Upper lobe of left lung (tissue), 6 donors: ENCODE results near the gene CNOT4. TPM values are rescaled to one million over a fixed set of nuclear protein-coding genes. Genes with fewer than 3 reads are reported as not detected.
A peak's percentile ranks its signal among the peaks of the same experiment; 100 is the strongest.

Source experiments
- ATAC-seq, 2 donors: fragments of 200-7000 bp; cut with Tn5 transposase; one replicate each; pipeline ENCODE4 v1.9.1; 2022; ENCODE audit warnings: mild to moderate bottlenecking in 2 of 2, moderate library complexity in 2 of 2; ENCODE audit not compliant: low FRiP score in 2 of 2
- DNase-seq, 2 donors: peaks; one replicate each; pipeline ENCODE4 v3.0.0-alpha.2; 2019 to 2020
- H3K27ac ChIP-seq, 4 donors: fragments of 200-600 bp; sonication (generic); one replicate each; pipeline ENCODE4 v1.5.1; 2016 to 2019
- H3K27me3 ChIP-seq, 4 donors: fragments of 200-600 bp; sonication (generic); one replicate each; pipeline ENCODE4 v1.5.1; 2017 to 2019
- H3K36me3 ChIP-seq, 4 donors: fragments of 200-600 bp; sonication (generic); one replicate each; pipeline ENCODE4 v1.5.1; 2016 to 2019
- H3K4me1 ChIP-seq, 4 donors: fragments of 200-600 bp; sonication (generic); one replicate each; pipeline ENCODE4 v1.5.1; 2018 to 2019
- H3K4me3 ChIP-seq, 4 donors: fragments of 200-600 bp; sonication (generic); one replicate each; pipeline ENCODE4 v1.5.1; 2017 to 2019; ENCODE audit warnings: mild to moderate bottlenecking in 2 of 4, moderate library complexity in 1 of 4
- H3K9me3 ChIP-seq, 4 donors: fragments of 200-600 bp; sonication (generic); one replicate each; pipeline ENCODE4 v1.5.1; 2018 to 2019
- EP300 ChIP-seq, 4 donors: sonication (generic); formaldehyde crosslinking; IDR thresholded peaks; one replicate each; pipeline ENCODE4 v1.5.1; 2017; ENCODE audit warnings: antibody characterized with exemption in 4 of 4, control low read depth in 2 of 4
- POLR2A ChIP-seq, 4 donors: fragments of 450-650 bp; IDR thresholded peaks; one replicate each; pipeline ENCODE4 v1.5.1; 2016 to 2017; ENCODE audit warnings: antibody characterized with exemption in 4 of 4, mild to moderate bottlenecking in 2 of 4
- POLR2AphosphoS5 ChIP-seq, 2 donors: sonication (generic); formaldehyde crosslinking; IDR thresholded peaks; one replicate each; pipeline ENCODE4 v1.5.1; 2017; ENCODE audit warnings: antibody characterized with exemption in 2 of 2
- WGBS, 2 donors: methylation state at CpG; one replicate each; pipeline ENCODE4 v1.1.5; 2017 to 2018; 5-methylcytosine and 5-hydroxymethylcytosine counted together
- total RNA-seq, 6 donors: library from RNA; depleted of rRNA in 4 of 6; stranded (reverse); fragments of >200 nt in 4 of 6; gene quantifications; one replicate each; pipeline versions ENCODE4 v1.1.0 to v1.2.1, GENCODE V29; 2016 to 2021
- TF ChIP-seq, protein P1 (sequence below), 6 experiments: fragments of 450-650 bp in 4 of 6; fragments of 200-600 bp in 2 of 6; sonication (generic) in 2 of 6; IDR thresholded peaks; one replicate each; pipeline ENCODE4 v1.5.1; 2016 to 2019; ENCODE audit warnings: antibody characterized with exemption in 6 of 6
- donor health status: DM: no; HTN: no; CAD: no; lungs with moderate emphysema.
- donor health status: DM: no; HTN: yes; CAD: no; lungs with severe emphysema.

Gene CNOT4
- total RNA-seq, 6 donors from 2014 or later = 12.1 to 25.7 (median 19.5) TPM

DNA sequence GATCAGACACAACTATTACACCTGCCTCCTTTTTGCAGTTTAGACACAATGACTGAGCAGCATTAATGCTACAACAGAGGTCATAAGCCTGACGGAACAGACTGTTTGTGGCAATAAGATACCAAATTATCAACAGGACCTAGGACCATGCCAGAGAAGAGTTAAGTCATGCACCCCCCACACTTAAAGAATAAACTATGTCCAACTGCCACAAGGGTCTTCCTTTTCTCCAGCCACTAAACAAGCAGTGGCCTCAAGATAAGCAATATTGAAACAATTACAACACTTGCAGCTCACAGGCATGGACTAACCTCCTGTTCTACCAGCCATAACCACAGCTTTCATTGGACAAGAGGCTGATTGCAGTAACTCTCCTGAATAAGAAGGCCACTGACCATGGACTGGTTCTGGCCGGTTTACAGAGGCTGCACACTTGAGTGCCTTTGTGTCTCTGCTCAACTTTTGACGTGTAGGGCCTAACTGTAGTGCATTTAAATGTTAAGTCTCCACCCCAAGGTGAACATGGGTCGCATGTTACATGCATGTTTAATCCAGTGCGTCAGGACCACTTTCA is 171.8 kb downstream of the CNOT4 start:
- Histone ChIP-seq H3K4me1 (no peaks in the 10 kb centered on the region), H3K27me3 (no peaks in the 10 kb centered on the region), H3K4me3 (no peak overlapping the region), H3K9me3 (no peaks in the 10 kb centered on the region), H3K27ac (no peak overlapping the region), H3K36me3 (no peaks in the 10 kb centered on the region)
- ATAC-seq (no peak), DNase-seq (no peak)
- no peak for TF ChIP-seq POLR2A (IDR thresholded peaks at IDR 0.05)
- TF ChIP-seq, protein P1, sequence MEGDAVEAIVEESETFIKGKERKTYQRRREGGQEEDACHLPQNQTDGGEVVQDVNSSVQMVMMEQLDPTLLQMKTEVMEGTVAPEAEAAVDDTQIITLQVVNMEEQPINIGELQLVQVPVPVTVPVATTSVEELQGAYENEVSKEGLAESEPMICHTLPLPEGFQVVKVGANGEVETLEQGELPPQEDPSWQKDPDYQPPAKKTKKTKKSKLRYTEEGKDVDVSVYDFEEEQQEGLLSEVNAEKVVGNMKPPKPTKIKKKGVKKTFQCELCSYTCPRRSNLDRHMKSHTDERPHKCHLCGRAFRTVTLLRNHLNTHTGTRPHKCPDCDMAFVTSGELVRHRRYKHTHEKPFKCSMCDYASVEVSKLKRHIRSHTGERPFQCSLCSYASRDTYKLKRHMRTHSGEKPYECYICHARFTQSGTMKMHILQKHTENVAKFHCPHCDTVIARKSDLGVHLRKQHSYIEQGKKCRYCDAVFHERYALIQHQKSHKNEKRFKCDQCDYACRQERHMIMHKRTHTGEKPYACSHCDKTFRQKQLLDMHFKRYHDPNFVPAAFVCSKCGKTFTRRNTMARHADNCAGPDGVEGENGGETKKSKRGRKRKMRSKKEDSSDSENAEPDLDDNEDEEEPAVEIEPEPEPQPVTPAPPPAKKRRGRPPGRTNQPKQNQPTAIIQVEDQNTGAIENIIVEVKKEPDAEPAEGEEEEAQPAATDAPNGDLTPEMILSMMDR (IDR thresholded peaks at IDR 0.05) = no peak
- TF ChIP-seq POLR2AphosphoS5 (IDR thresholded peaks at IDR 0.05) = no peak
- TF ChIP-seq EP300 (IDR thresholded peaks at IDR 0.05) = no peak
- 85 to 89% methylated on average over 4 to 5 of the region's 5 CpGs for WGBS, 2 donors

DNA sequence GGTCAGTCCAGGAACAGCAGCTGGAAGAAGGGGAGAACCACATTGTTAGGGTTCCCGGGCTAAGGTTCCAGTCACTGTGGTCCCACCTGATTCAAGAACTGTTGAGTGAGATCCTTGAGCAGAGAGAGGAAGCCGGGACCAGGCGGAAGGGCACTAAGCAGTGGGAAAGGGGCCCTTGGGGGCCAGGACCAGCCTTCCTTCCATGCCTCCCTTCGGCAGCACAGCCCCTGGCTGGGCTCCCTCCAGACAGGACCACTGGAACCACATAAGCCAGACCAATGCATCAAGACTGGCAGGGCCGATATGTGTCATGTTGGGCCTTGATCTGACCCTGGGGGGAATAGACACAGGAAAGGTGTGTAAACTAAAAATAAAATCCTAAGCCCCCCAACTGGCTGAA is 172.4 kb downstream of the CNOT4 start:
- Histone ChIP-seq H3K9me3 (no peaks in the 10 kb centered on the region), H3K4me3 (no peak overlapping the region), H3K4me1 (no peaks in the 10 kb centered on the region), H3K27ac (no peak overlapping the region), H3K27me3 (no peaks in the 10 kb centered on the region), H3K36me3 (no peaks in the 10 kb centered on the region)
- no peak for ATAC-seq
- TF ChIP-seq POLR2A (IDR thresholded peaks at IDR 0.05) (no peak), POLR2AphosphoS5 (IDR thresholded peaks at IDR 0.05) (no peak), EP300 (IDR thresholded peaks at IDR 0.05) (no peak)
- TF ChIP-seq, protein P1 (IDR thresholded peaks at IDR 0.05) = no peak
- 89 to 95% methylated on average over 5 of the region's 5 CpGs for WGBS, 2 donors
- no peak for DNase-seq

DNA sequence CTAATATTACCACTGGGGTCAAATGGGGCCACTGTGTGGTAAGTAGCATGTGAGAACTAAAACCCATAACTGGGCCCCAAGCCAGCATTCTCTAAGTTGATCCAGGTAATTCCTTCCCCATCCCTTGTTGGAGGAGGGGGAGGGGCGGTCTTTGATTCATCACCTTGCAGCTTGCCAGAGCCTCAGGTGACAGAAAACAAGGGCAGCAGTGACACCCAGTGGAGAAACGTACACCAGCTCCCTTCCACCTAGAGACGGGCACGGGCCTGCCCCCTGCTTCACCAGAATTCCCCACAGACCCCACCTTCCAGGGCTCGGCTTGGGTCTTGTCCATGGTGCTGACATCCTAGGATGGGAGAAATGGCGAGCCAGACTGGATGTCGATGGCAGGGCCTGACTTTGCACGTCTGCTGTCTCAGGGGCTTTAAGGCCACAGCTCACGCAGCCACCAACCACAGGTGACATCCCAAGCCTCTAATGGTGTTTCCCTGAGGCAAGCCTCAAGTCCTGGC is 174.2 kb downstream of the CNOT4 start:
- ATAC-seq (peak in 1 of 2 donors; percentile 34), DNase-seq (peak in 1 of 2 donors; percentile 51)
- Histone ChIP-seq H3K9me3 (no peaks in the 10 kb centered on the region), H3K36me3 (no peaks in the 10 kb centered on the region), H3K4me3 (no peak overlapping the region), H3K27me3 (no peaks in the 10 kb centered on the region), H3K27ac (no peak overlapping the region), H3K4me1 (no peaks in the 10 kb centered on the region)
- TF ChIP-seq, protein P1 (IDR thresholded peaks at IDR 0.05) = peak in 3 of 6 experiments; percentile 38 to 55 (median 51)
- no peak for TF ChIP-seq POLR2AphosphoS5 (IDR thresholded peaks at IDR 0.05)
- 27% methylated on average over 9 of the region's 9 CpGs; no CpG with 5 or more reads in 1 of the 2 donors for WGBS, 2 donors

DNA sequence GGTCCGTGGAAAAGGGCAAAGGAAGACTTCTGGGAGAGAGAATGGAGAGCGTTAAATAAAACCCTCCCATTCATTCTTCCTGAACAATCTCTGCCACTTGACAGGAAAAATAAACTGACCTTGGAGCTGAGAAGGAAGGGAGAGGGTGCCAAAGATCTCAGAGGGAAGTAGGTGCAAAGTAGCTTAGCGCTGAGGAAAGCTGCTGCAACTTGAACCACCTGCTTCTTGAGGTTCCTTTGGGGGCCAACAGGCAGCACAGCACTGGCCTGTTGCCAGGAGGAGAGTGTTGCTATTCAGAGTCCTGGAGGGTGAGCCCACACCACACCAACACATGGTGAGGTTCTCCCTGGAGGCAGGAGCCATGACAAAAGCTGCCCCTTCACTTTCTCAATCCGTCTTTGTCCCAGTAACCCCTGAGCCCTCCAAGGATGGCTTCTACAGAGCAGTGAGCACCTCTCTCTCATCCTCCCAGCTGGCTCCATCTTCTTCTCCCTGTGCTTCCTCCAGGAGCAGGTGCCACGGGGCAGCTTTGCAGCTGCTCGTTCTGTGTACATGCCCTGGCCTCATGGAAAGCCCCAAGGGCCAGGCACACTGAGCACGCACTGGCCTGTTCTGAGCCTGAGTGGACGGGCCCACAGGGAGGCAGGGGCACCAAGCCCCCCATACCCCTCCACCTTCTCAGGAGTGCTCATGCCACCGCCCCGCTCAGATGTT is 174.9 kb downstream of the CNOT4 start:
- WGBS, 2 donors = 47 to 51% methylated on average over 7 to 10 of the region's 10 CpGs
- ATAC-seq = no peak
- TF ChIP-seq, protein P1 (IDR thresholded peaks at IDR 0.05) = no peak
- TF ChIP-seq POLR2A (IDR thresholded peaks at IDR 0.05) (no peak), EP300 (IDR thresholded peaks at IDR 0.05) (no peak), POLR2AphosphoS5 (IDR thresholded peaks at IDR 0.05) (no peak)
- DNase-seq = peak in 1 of 2 donors; percentile 41
- Histone ChIP-seq H3K27me3 (no peaks in the 10 kb centered on the region), H3K4me3 (no peak overlapping the region), H3K27ac (no peak overlapping the region), H3K4me1 (no peaks in the 10 kb centered on the region), H3K36me3 (no peaks in the 10 kb centered on the region), H3K9me3 (no peaks in the 10 kb centered on the region)
